MM.1S (cell line): ENCODE results near the gene NUMA1.

Experiments used
- DNase-seq: peaks from one replicate; pipeline ENCODE4 v3.0.0-alpha.2; 2015
- H2AFZ ChIP-seq: fragments of 300-600 bp; sonication (generic); 2 replicates; pipeline ENCODE4 v1.6.0; 2016; ENCODE audit warnings: antibody characterized with exemption, low read length
- H3F3A ChIP-seq: fragments of 300-600 bp; sonication (generic); 2 replicates; pipeline ENCODE4 v1.6.1; 2016; ENCODE audit warnings: mild to moderate bottlenecking, antibody characterized with exemption, low read length, moderate library complexity, mixed read lengths; ENCODE audit not compliant: insufficient read depth
- H3K27ac ChIP-seq: fragments of 300-600 bp; sonication (generic); 2 replicates; pipeline ENCODE4 v1.5.1; 2016; ENCODE audit warnings: mild to moderate bottlenecking, low read length
- H3K27me3 ChIP-seq: fragments of 300-600 bp; sonication (generic); replicated peaks from 2 replicates; pipeline ENCODE4 v1.6.0; 2016; ENCODE audit warnings: low read length; ENCODE audit not compliant: insufficient read depth
- H3K36me3 ChIP-seq: fragments of 300-600 bp; sonication (generic); replicated peaks from 2 replicates; pipeline ENCODE4 v1.6.1; 2016; ENCODE audit warnings: mild to moderate bottlenecking, low read length, mixed read lengths; ENCODE audit not compliant: insufficient read depth
- H3K4me1 ChIP-seq: fragments of 300-600 bp; sonication (generic); 2 replicates; pipeline ENCODE4 v1.6.1; 2016; ENCODE audit warnings: low read length, mixed read lengths
- H3K4me2 ChIP-seq: fragments of 300-600 bp; sonication (generic); 2 replicates; pipeline ENCODE4 v1.6.0; 2016; ENCODE audit warnings: low read depth, low read length
- H3K4me3 ChIP-seq: fragments of 300-600 bp; sonication (generic); 2 replicates; pipeline ENCODE4 v1.5.1; 2016; ENCODE audit warnings: low read length, mixed read lengths
- H3K79me2 ChIP-seq: fragments of 300-600 bp; sonication (generic); 2 replicates; pipeline ENCODE4 v1.6.1; 2016; ENCODE audit warnings: mixed run types, low read length, mixed read lengths
- H3K9ac ChIP-seq: fragments of 300-600 bp; sonication (generic); 2 replicates; pipeline ENCODE4 v1.6.1; 2016; ENCODE audit warnings: low read length, mixed read lengths
- H3K9me2 ChIP-seq: fragments of 300-600 bp; sonication (generic); replicated peaks from 2 replicates; pipeline ENCODE4 v1.6.1; 2016; ENCODE audit warnings: mild to moderate bottlenecking, low read length, mixed read lengths; ENCODE audit not compliant: insufficient read depth
- H3K9me3 ChIP-seq: fragments of 300-600 bp; sonication (generic); replicated peaks from 2 replicates; pipeline ENCODE4 v1.6.1; 2016; ENCODE audit warnings: mild to moderate bottlenecking, low read length, mixed read lengths; ENCODE audit not compliant: insufficient read depth
- H4K20me1 ChIP-seq: fragments of 300-600 bp; sonication (generic); 2 replicates; pipeline ENCODE4 v1.6.1; 2016; ENCODE audit warnings: mild to moderate bottlenecking, low read length, moderate library complexity, mixed read lengths; ENCODE audit not compliant: insufficient read depth
- CTCF ChIP-seq: fragments of 300-600 bp; sonication (generic); IDR thresholded peaks from 2 replicates; pipeline ENCODE4 v1.5.1; 2016; ENCODE audit warnings: antibody characterized with exemption, low read length, mixed read lengths
- EZH2 ChIP-seq: fragments of 300-600 bp; sonication (generic); optimal IDR thresholded peaks from 2 replicates; pipeline ENCODE3; 2017; ENCODE audit warnings: low read depth, mild to moderate bottlenecking, antibody characterized with exemption, low read length, mixed read lengths
- EZH2phosphoT487 ChIP-seq: fragments of 300-600 bp; sonication (generic); IDR thresholded peaks from 2 replicates; pipeline ENCODE4 v1.6.1; 2018; ENCODE audit warnings: antibody characterized with exemption, low read length

NUMA1 gene

GRCh38 chr11:72003776-72004171 is 76.6 kb downstream of the NUMA1 start:
- H3K9me2 ChIP-seq, result no peaks in the 10 kb centered on the region
- H3F3A ChIP-seq, result 0 out of 2 replicates have a peak, but pooled peaks cover 3% of the 10 kb centered on the region

DNA sequence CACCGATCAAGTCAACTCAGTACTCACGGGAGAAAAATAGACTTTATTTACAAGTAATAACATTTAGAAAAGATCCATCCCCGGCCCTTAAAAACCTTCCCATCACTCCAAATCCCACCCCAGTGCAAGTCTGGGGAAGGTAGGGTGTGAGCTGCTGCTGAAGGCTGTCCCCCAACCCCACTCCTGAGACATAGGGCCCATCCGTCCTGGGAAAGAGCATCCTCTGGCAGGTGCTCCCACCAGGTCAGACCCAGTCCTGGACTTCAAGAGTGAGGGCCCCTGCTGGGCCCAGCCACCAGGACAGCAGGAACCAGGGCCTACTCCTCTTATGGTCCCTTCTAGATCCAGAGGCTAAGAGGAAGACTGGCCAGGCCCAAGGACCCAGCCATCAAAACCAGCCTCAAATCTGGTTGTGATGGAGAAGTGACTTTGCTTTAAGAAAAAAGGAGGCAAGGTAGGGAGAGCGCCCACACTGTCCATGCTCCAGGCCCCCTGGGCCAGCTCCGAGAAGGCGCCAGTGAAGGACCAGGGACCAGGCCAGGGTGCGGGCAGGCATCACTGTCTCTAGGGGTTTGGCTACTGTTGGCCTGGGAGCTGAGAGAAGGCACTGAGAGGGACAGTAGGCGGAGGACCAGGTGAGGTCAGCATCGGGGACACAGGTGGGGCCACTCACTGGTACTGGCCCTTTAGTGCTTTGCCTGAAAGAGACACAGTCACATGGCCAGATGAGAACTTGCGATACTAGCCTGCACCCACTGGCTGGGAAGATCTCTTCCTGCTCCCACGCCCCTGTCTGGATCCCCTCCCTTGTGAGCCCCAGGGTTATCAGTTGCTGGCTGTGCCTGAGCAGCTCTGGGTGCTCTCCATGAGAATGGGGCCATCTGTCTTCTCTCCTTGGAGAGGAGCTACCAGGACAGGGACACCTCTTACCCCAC is 77.2 kb downstream of the NUMA1 start:
- TF ChIP-seq CTCF, result no peak
- TF ChIP-seq EZH2, result no peak
- no peak for TF ChIP-seq EZH2phosphoT487
- Histone ChIP-seq H3K9me3 (no peaks in the 10 kb centered on the region), H3F3A (0 out of 2 replicates have a peak, but pooled peaks cover 3% of the 10 kb centered on the region), H3K9ac (no peak overlapping the region), H2AFZ (no peak overlapping the region), H3K79me2 (no peaks in the 10 kb centered on the region), H3K27me3 (no peaks in the 10 kb centered on the region), H3K4me3 (no peak overlapping the region), H3K27ac (no peak overlapping the region), H3K36me3 (peaks cover 7% of the 10 kb centered on the region; the same call in 1 of the 2 replicates), H3K4me2 (no peak overlapping the region), H3K9me2 (no peaks in the 10 kb centered on the region), H3K4me1 (no peaks in the 10 kb centered on the region), H4K20me1 (no peaks in the 10 kb centered on the region)
- DNase-seq, result no peak

More at GRCh38 chr11:72003776-72004171, 76.6 kb downstream of the NUMA1 start:
- H3K27ac ChIP-seq, result no peak overlapping the region
- no peaks in the 10 kb centered on the region for H3K4me1 ChIP-seq
- no peaks in the 10 kb centered on the region for H3K9me3 ChIP-seq
- H3K27me3 ChIP-seq, result no peaks in the 10 kb centered on the region
- H3K4me3 ChIP-seq, result no peak overlapping the region
- H4K20me1 ChIP-seq, result no peaks in the 10 kb centered on the region
- H3K4me2 ChIP-seq, result no peak overlapping the region
- TF ChIP-seq EZH2phosphoT487, result no peak
- TF ChIP-seq EZH2, result no peak
- TF ChIP-seq CTCF, result no peak
- peaks cover 7% of the 10 kb centered on the region; the same call in 1 of the 2 replicates for H3K36me3 ChIP-seq
- no peak overlapping the region for H2AFZ ChIP-seq
- no peak overlapping the region for H3K9ac ChIP-seq
- no peak for DNase-seq
- H3K79me2 ChIP-seq, result no peaks in the 10 kb centered on the region

DNA sequence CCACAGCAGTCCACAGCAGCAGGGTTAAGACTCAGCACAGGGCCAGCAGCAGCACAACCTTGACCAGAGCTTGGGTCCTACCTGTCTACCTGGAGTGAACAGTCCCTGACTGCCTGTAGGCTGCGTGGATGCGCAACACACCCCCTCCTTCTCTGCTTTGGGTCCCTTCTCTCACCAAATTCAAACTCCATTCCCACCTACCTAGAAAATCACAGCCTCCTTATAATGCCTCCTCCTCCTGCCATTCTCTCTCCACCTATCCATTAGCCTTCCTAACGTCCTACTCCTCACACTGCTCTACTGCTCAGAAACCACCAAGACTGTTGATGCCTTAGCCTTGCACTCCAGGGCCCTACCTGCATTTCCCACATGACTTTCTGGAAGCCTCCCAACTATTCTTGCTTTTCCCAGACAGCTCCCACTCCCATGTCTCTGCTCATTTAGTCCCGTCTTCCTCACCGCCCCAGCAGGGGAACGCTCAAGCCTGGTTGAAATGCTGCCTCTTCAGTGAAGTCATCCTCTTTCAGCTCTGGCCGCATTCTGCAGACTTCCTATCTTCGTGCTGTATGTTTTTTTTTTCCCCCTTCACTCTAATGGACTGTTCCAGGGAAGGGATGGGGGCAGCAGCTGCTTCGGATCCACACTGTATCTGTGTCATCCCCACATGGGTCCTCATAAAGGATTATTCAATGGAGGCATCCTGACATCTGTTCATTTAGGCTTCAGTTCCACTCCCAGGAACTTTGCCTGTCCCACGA is 78.3 kb downstream of the NUMA1 start:
- Histone ChIP-seq H3K27ac (no peak overlapping the region), H3K27me3 (no peaks in the 10 kb centered on the region), H3K4me3 (no peak overlapping the region), H3F3A (no peaks in the 10 kb centered on the region), H3K4me1 (no peaks in the 10 kb centered on the region), H3K9me3 (no peaks in the 10 kb centered on the region), H3K79me2 (no peaks in the 10 kb centered on the region), H3K9ac (no peak overlapping the region), H3K4me2 (no peak overlapping the region), H2AFZ (no peak overlapping the region), H4K20me1 (no peaks in the 10 kb centered on the region), H3K36me3 (peaks cover 2% of the 10 kb centered on the region; the same call in 1 of the 2 replicates), H3K9me2 (no peaks in the 10 kb centered on the region)
- no peak for TF ChIP-seq EZH2
- TF ChIP-seq EZH2phosphoT487, result no peak
- no peak for TF ChIP-seq CTCF
- DNase-seq, result no peak
